ENCODE measurements around the gene POLR1E. TPM values are rescaled to one million over a fixed set of nuclear protein-coding genes. Genes with fewer than 3 reads are reported as not detected.

POLR1E gene, protein sequence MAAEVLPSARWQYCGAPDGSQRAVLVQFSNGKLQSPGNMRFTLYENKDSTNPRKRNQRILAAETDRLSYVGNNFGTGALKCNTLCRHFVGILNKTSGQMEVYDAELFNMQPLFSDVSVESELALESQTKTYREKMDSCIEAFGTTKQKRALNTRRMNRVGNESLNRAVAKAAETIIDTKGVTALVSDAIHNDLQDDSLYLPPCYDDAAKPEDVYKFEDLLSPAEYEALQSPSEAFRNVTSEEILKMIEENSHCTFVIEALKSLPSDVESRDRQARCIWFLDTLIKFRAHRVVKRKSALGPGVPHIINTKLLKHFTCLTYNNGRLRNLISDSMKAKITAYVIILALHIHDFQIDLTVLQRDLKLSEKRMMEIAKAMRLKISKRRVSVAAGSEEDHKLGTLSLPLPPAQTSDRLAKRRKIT
- total RNA-seq, result 20.5 and 21.9 TPM in 2 replicates
- long read RNA-seq, transcript POLR1E-202 (12 exons, 1,868 nt), result major isoform, 102 of 107 reads
- long read RNA-seq, partial matches to known transcripts, result 2 of 107 reads
- long read RNA-seq, other reads (novel, unspliced or antisense), result 2 of 107 reads

DNA sequence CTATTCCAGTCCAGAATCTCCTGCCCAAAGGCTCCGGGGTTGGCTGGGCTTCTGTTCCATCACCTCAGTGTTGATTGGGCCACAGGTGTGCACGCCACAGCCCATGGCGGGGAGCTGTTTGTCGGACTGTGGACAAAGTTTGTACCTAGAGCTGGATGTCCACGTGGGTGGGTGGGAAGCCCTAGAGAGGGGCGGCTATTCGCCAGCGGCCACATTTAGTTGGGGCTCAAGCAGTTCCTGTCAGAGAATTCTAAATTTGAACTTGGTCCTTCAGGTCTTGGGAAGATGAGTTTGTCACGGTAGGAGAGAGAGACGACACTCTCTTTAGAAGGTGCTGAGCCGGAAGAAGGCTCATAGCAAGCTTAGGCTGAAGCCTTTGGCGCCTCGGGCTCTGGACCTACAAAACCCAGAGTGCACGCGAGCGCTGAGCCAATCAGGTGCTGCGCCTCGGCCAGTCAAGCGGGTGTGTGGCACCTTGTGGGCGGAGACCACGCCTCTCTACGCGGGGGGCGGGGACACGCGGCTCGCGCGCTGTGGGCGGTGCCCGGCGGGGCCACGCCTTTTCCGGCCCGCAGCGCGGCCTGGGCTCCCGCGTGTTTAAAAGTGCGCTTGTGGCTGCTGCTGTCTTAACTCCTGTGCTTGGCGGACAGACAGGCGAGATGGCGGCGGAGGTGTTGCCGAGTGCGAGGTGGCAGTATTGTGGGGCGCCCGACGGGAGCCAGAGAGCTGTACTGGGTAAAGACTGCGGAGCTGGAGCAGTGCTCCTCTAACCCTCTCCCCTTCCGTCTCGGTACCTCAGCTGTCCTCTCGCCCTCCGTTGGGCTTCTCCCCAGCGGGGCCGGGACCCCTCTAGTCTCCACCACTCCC, at the start of gene POLR1E:
Gene POLR1E, plus strand, starts transcription at position 560 of the 867 bp plus-strand sequence. Its CDS starts 100 bp downstream, at position 660.
- no peaks in the 10 kb centered on the region for H3K9me3 Mint-ChIP-seq (ENCODE audit: unreplicated experiment)
- H3K27me3 Mint-ChIP-seq (ENCODE audit: unreplicated experiment), result no peaks in the 10 kb centered on the region
- peak; percentile 97 for DNase-seq (ENCODE audit: extremely low spot score, unreplicated experiment)
- H3K36me3 Mint-ChIP-seq (ENCODE audit: unreplicated experiment), result peaks cover 7% of the 10 kb centered on the region
- peak within 1 kb of the TSS; percentile 84 for H3K27ac Mint-ChIP-seq (ENCODE audit: unreplicated experiment)
- TF ChIP-seq, protein P1, sequence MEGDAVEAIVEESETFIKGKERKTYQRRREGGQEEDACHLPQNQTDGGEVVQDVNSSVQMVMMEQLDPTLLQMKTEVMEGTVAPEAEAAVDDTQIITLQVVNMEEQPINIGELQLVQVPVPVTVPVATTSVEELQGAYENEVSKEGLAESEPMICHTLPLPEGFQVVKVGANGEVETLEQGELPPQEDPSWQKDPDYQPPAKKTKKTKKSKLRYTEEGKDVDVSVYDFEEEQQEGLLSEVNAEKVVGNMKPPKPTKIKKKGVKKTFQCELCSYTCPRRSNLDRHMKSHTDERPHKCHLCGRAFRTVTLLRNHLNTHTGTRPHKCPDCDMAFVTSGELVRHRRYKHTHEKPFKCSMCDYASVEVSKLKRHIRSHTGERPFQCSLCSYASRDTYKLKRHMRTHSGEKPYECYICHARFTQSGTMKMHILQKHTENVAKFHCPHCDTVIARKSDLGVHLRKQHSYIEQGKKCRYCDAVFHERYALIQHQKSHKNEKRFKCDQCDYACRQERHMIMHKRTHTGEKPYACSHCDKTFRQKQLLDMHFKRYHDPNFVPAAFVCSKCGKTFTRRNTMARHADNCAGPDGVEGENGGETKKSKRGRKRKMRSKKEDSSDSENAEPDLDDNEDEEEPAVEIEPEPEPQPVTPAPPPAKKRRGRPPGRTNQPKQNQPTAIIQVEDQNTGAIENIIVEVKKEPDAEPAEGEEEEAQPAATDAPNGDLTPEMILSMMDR (IDR thresholded peaks at IDR 0.05), result no peak
- peaks cover 25% of the 10 kb centered on the region for H3K4me1 Mint-ChIP-seq (ENCODE audit: unreplicated experiment)
- peak within 1 kb of the TSS; percentile 89 for H3K4me3 Mint-ChIP-seq (ENCODE audit: unreplicated experiment)

DNA sequence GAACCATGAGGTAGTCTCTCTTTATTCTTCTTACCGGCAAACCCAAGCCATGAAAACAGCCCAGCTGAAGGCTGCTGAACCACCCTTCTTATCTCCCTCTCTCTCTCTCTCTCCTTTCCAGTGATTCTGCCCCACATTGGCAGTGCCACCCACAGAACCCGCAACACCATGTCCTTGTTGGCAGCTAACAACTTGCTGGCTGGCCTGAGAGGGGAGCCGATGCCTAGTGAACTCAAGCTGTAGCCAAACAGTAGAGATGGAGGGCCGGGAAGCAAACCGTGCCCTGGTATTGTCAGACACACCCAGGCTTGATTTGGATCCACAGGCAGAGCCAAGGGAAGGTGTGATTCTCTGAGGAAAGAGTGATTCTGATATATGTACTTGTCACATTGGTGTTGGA, 49.2 kb upstream of the POLR1E start:
- Mint-ChIP-seq H3K9me3 (ENCODE audit: unreplicated experiment) (no peaks in the 10 kb centered on the region), H3K27ac (ENCODE audit: unreplicated experiment) (no peak overlapping the region), H3K27me3 (ENCODE audit: unreplicated experiment) (no peaks in the 10 kb centered on the region), H3K4me1 (ENCODE audit: unreplicated experiment) (no peaks in the 10 kb centered on the region), H3K36me3 (ENCODE audit: unreplicated experiment) (peaks cover 38% of the 10 kb centered on the region), H3K4me3 (ENCODE audit: unreplicated experiment) (no peak overlapping the region)
- TF ChIP-seq, protein P1 (IDR thresholded peaks at IDR 0.05), result no peak
- no peak for DNase-seq (ENCODE audit: extremely low spot score, unreplicated experiment)

DNA sequence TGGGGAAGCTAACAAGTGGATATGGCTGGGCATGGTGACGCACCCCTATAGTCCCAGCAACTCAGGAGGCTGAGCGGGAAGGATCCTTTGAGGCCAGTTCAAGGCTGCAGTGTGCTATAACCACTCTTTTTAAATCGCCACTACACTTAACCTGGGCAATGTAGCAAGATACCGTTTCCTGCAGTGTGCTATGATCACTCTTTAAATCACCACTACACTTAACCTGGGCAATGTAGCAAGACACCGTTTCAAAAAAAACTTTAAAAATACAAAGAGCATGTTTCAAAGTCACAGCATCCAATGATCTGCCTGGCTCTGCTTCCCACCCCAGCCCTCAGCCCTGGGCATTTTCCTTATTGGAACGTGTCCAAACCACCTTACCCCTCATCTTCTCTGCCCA, 48.7 kb upstream of the POLR1E start:
- Mint-ChIP-seq H3K4me1 (ENCODE audit: unreplicated experiment) (no peaks in the 10 kb centered on the region), H3K4me3 (ENCODE audit: unreplicated experiment) (no peak overlapping the region), H3K27ac (ENCODE audit: unreplicated experiment) (no peak overlapping the region), H3K36me3 (ENCODE audit: unreplicated experiment) (peaks cover 43% of the 10 kb centered on the region), H3K9me3 (ENCODE audit: unreplicated experiment) (no peaks in the 10 kb centered on the region), H3K27me3 (ENCODE audit: unreplicated experiment) (no peaks in the 10 kb centered on the region)
- TF ChIP-seq, protein P1 (IDR thresholded peaks at IDR 0.05), result no peak
- no peak for DNase-seq (ENCODE audit: extremely low spot score, unreplicated experiment)

DNA sequence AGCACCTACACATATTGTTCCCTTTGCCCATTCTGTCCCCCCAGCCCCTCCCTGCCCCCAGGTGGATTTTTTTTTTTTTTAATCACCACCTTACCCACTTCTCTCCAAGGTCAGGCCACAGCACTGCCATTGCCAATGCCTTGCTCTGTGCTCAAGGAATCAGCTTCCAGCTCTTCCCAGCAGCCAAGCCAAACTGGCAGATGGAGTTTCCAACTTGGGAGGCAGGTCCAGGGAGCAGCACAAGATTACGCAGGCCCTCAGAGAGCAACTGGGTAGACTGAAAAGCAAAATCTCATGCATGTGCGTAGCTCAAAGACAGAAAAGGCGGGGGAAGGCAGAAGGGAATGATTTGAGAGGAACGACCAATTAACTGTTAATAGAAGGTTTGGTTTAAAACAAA, 48.1 kb upstream of the POLR1E start:
- H3K27ac Mint-ChIP-seq (ENCODE audit: unreplicated experiment), result peak overlapping the region; percentile 2
- no peak overlapping the region for H3K4me3 Mint-ChIP-seq (ENCODE audit: unreplicated experiment)
- peaks cover 47% of the 10 kb centered on the region for H3K36me3 Mint-ChIP-seq (ENCODE audit: unreplicated experiment)
- no peak for DNase-seq (ENCODE audit: extremely low spot score, unreplicated experiment)
- no peaks in the 10 kb centered on the region for H3K4me1 Mint-ChIP-seq (ENCODE audit: unreplicated experiment)
- TF ChIP-seq, protein P1 (IDR thresholded peaks at IDR 0.05), result no peak
- H3K27me3 Mint-ChIP-seq (ENCODE audit: unreplicated experiment), result no peaks in the 10 kb centered on the region
- H3K9me3 Mint-ChIP-seq (ENCODE audit: unreplicated experiment), result no peaks in the 10 kb centered on the region
